Neural cell (in vitro differentiated cells): Measurements from ENCODE around the gene PPM1J.

ENCODE experiments used
- EP300 ChIP-seq: fragments of 450-650 bp; conservative IDR thresholded peaks from 2 replicates; pipeline ENCODE4 v1.6.1; 2014; ENCODE audit warnings: antibody characterized with exemption, mild to moderate bottlenecking, moderate library complexity; ENCODE audit not compliant: poor library complexity, severe bottlenecking
- EZH2 ChIP-seq: fragments of 200-600, 300-800 bp; shearing (Covaris generic), sonication (generic); IDR thresholded peaks from 2 replicates; pipeline ENCODE4 v1.6.1; 2014; ENCODE audit warnings: antibody characterized with exemption, low read length, borderline replicate concordance, mild to moderate bottlenecking; ENCODE audit not compliant: insufficient read depth, poor library complexity, severe bottlenecking
- POLR2AphosphoS5 ChIP-seq: IDR thresholded peaks from 2 replicates; pipeline ENCODE4 v1.6.1; 2012
- SMC3 ChIP-seq: fragments of 450-650 bp; conservative IDR thresholded peaks from 2 replicates; pipeline ENCODE4 v1.6.1; 2014; ENCODE audit warnings: antibody characterized with exemption, mild to moderate bottlenecking, moderate library complexity; ENCODE audit not compliant: poor library complexity
- TAF1 ChIP-seq: IDR thresholded peaks from 2 replicates; pipeline ENCODE4 v1.6.1; 2012; ENCODE audit warnings: low read depth
- TF ChIP-seq, protein P1 (sequence below): fragments of 450-650 bp; IDR thresholded peaks from 2 replicates; pipeline ENCODE4 v1.5.1; 2014; ENCODE audit warnings: antibody characterized with exemption, mild to moderate bottlenecking, moderate library complexity; ENCODE audit not compliant: poor library complexity, severe bottlenecking

DNA sequence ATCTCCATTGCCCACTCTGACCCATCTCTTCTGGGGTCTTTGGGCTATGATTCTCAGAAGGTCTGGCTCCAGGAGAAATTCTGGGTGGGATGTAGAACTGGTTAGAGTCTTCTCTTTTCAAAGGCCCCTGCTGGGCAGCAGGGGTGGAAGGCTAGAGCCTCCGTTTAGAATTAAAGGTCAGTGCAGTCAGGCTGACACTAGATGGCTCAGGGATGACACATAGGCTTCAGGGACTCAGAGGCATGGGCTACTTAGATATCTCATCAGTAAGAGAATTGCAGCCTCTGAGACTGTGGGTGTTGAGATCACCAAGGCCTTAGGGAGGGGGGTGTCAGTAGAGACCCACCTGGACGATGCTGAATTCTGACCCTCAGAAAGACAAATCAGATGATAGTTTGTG lies 12.6 kb upstream of the PPM1J start:
- TF ChIP-seq, protein P1, sequence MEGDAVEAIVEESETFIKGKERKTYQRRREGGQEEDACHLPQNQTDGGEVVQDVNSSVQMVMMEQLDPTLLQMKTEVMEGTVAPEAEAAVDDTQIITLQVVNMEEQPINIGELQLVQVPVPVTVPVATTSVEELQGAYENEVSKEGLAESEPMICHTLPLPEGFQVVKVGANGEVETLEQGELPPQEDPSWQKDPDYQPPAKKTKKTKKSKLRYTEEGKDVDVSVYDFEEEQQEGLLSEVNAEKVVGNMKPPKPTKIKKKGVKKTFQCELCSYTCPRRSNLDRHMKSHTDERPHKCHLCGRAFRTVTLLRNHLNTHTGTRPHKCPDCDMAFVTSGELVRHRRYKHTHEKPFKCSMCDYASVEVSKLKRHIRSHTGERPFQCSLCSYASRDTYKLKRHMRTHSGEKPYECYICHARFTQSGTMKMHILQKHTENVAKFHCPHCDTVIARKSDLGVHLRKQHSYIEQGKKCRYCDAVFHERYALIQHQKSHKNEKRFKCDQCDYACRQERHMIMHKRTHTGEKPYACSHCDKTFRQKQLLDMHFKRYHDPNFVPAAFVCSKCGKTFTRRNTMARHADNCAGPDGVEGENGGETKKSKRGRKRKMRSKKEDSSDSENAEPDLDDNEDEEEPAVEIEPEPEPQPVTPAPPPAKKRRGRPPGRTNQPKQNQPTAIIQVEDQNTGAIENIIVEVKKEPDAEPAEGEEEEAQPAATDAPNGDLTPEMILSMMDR, result no peak
- TF ChIP-seq EZH2 (no peak), SMC3 (no peak), TAF1 (no peak), EP300 (no peak), POLR2AphosphoS5 (no peak)
